Measurements from ENCODE around the gene BANF2. TPM values are rescaled to one million over a fixed set of nuclear protein-coding genes. Genes with fewer than 3 reads are reported as not detected.
A peak's percentile ranks its signal among the peaks of the same experiment; 100 is the strongest.

Gene BANF2
- total and polyA plus RNA-seq, 2 of the 13 experiments (the other 11 are each of a cell fraction or from before 2014, with no cell fraction given), result 0.35 TPM; not detected in 1

DNA sequence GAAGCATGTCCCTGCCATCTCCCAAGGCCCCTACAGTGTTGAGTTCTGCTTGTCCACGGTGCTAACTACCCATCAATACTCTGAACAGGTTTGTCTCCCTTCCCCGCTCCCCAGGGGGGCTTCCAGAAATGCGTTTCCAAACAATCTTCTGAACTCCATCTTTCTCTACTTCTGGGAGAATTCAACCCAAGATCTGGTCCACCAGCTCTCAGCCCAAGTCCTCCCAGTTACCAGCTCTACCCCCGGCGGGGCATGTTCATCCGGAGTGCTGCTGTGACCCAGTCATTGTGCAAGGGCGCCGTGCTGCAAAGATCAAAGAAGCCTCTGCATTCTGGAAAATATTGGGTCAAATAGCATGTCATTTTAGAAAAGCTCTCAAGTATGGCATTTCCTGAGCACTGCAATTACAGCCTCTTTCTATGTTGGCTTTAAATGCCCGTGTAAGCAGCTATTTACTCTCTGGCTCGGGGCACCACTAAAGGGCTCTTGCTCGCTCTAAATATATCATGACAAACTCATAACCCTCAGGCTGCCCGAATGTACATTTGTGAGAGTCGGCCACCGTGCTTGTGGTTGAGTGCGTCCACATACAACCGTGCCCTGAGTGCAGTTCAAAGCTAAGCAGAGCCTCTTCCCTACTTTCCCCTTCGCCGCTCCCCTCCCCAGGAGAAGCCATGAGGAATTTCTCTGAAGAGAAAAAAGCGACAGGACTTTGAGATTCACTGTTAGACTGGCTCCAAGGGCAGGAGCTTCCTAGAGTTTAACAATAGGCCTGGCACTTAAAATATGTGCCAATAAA, 71.6 kb downstream of the BANF2 start (continued):
- TF ChIP-seq, protein P1, sequence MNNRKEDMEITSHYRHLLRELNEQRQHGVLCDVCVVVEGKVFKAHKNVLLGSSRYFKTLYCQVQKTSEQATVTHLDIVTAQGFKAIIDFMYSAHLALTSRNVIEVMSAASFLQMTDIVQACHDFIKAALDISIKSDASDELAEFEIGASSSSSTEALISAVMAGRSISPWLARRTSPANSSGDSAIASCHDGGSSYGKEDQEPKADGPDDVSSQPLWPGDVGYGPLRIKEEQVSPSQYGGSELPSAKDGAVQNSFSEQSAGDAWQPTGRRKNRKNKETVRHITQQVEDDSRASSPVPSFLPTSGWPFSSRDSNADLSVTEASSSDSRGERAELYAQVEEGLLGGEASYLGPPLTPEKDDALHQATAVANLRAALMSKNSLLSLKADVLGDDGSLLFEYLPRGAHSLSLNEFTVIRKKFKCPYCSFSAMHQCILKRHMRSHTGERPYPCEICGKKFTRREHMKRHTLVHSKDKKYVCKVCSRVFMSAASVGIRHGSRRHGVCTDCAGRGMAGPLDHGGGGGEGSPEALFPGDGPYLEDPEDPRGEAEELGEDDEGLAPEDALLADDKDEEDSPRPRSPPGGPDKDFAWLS (CRISPR knock-in tag; IDR thresholded peaks at IDR 0.05; ENCODE audit: borderline replicate concordance), result 0 out of 2 replicates have a peak, but pooled peaks have one; percentile 15
- TF ChIP-seq MTA1 (CRISPR knock-in tag; IDR thresholded peaks at IDR 0.05; ENCODE audit: borderline replicate concordance) (peak; percentile 80; the same call in 1 of the 2 replicates), MAZ (IDR thresholded peaks at IDR 0.05; ENCODE audit: borderline replicate concordance, low read depth, low read length) (no peak), MAZ (CRISPR knock-in tag; IDR thresholded peaks at IDR 0.05; ENCODE audit: low read depth) (no peak), PHF20 (CRISPR knock-in tag; IDR thresholded peaks at IDR 0.05) (no peak), FOXA3 (CRISPR knock-in tag; IDR thresholded peaks at IDR 0.05) (peak; percentile 81), ZNF543 (CRISPR knock-in tag; IDR thresholded peaks at IDR 0.05) (peak; percentile 78), NAIF1 (CRISPR knock-in tag; IDR thresholded peaks at IDR 0.05; ENCODE audit: borderline replicate concordance) (0 out of 2 replicates have a peak, but pooled peaks have one; percentile 41), ZC3H13 (CRISPR knock-in tag; IDR thresholded peaks at IDR 0.05) (0 out of 2 replicates have a peak, but pooled peaks have one; percentile 50), SOX5 (CRISPR knock-in tag; IDR thresholded peaks at IDR 0.05; ENCODE audit: borderline replicate concordance) (peak; percentile 83; the same call in 1 of the 2 replicates), GATAD1 (CRISPR knock-in tag; IDR thresholded peaks at IDR 0.05) (no peak; the same call in 1 of the 2 replicates), HMG20B (CRISPR knock-in tag; conservative IDR thresholded peaks at IDR 0.05) (peak; percentile 68), TBL1XR1 (IDR thresholded peaks at IDR 0.05; ENCODE audit: borderline replicate concordance, low read length, partially characterized antibody) (no peak), STAG1 (CRISPR knock-in tag; IDR thresholded peaks at IDR 0.05) (0 out of 2 replicates have a peak, but pooled peaks have one; percentile 2), DR1 (CRISPR knock-in tag; IDR thresholded peaks at IDR 0.05) (0 out of 2 replicates have a peak, but pooled peaks have one; percentile 23), RAD21 (CRISPR knock-in tag; IDR thresholded peaks at IDR 0.05) (peak; percentile 22; the same call in 1 of the 2 replicates), ZNF296 (CRISPR knock-in tag; conservative IDR thresholded peaks at IDR 0.05) (no peak), TEAD3 (CRISPR knock-in tag; optimal IDR thresholded peaks at IDR 0.05; ENCODE audit: borderline replicate concordance) (peak; percentile 78), FOXK1 (CRISPR knock-in tag; IDR thresholded peaks at IDR 0.05; ENCODE audit: borderline replicate concordance, low read depth) (peak; percentile 59; the same call in 1 of the 2 replicates), CEBPG (CRISPR knock-in tag; IDR thresholded peaks at IDR 0.05) (peak; percentile 93)
- TF ChIP-seq, protein P2, sequence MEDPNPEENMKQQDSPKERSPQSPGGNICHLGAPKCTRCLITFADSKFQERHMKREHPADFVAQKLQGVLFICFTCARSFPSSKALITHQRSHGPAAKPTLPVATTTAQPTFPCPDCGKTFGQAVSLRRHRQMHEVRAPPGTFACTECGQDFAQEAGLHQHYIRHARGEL (CRISPR knock-in tag; IDR thresholded peaks at IDR 0.05), result 0 out of 2 replicates have a peak, but pooled peaks have one; percentile 52
- TF ChIP-seq, protein P3, sequence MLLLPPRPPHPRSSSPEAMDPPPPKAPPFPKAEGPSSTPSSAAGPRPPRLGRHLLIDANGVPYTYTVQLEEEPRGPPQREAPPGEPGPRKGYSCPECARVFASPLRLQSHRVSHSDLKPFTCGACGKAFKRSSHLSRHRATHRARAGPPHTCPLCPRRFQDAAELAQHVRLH (CRISPR knock-in tag; IDR thresholded peaks at IDR 0.05; ENCODE audit: borderline replicate concordance, low read depth), result peak; percentile 52; the same call in 1 of the 2 replicates
- TF ChIP-seq, protein P4, sequence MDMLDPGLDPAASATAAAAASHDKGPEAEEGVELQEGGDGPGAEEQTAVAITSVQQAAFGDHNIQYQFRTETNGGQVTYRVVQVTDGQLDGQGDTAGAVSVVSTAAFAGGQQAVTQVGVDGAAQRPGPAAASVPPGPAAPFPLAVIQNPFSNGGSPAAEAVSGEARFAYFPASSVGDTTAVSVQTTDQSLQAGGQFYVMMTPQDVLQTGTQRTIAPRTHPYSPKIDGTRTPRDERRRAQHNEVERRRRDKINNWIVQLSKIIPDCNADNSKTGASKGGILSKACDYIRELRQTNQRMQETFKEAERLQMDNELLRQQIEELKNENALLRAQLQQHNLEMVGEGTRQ (IDR thresholded peaks at IDR 0.05; ENCODE audit: low read depth, low read length), result no peak
- TF ChIP-seq, protein P4 (CRISPR knock-in tag; IDR thresholded peaks at IDR 0.05; ENCODE audit: borderline replicate concordance), result no peak

All from HepG2 (cell line).